ENCODE data around the gene FBXL17. TPM values are rescaled to one million over a fixed set of nuclear protein-coding genes. Genes with fewer than 3 reads are reported as not detected.

FBXL17 gene
- polyA plus RNA-seq, 1 of the 3 experiments (the other 2 are of a cell fraction) = 4.4 TPM

DNA sequence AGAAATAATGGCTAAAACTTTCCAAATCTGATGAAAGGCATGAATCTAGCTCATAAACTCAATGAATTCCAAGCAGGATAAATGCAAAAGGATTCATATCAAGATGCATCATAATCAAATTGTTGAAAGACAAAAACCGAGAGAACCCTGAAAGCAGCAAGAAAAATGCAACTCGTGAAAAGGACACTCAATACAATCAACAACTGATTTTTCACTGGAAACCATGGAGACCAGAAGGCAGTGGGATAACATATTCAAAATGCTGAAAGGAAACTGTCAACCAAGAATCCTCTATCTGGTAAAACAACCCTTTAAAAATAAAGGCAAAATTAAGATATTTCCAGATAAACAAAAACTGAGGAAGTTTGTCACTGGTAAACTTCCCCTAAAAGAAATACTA is 9.5 kb downstream of the FBXL17 start:
- H3K27ac ChIP-seq (ENCODE audit: low read depth in 2 of 2, low read length in 1 of 2) = no peak overlapping the region
- no peak overlapping the region for H3K4me3 ChIP-seq (ENCODE audit: low read depth in 2 of 2, low read length in 1 of 2)
- no peak overlapping the region for H3K4me2 ChIP-seq
- peaks cover 1 to 19% of the 10 kb centered on the region in 2 experiments for H3K36me3 ChIP-seq (replicated peaks in 1 of 2; ENCODE audit: control insufficient read depth in 1 of 2, insufficient read depth in 2 of 2, low read length in 1 of 2)
- no peak for DNase-seq
- TF ChIP-seq MEF2A (IDR thresholded peaks at IDR 0.05; ENCODE audit: borderline replicate concordance, low read depth) (no peak), FOXM1 (IDR thresholded peaks at IDR 0.05; ENCODE audit: low read depth) (no peak), NFIC (IDR thresholded peaks at IDR 0.05; ENCODE audit: borderline replicate concordance) (no peak), POLR2AphosphoS5 (IDR thresholded peaks at IDR 0.05; ENCODE audit: low read depth, low read length) (no peak), RCOR1 (IDR thresholded peaks at IDR 0.05; ENCODE audit: low read length) (no peak), NRF1 (IDR thresholded peaks at IDR 0.05; ENCODE audit: low read depth, low read length) (no peak), EZH2phosphoT487 (IDR thresholded peaks at IDR 0.05; ENCODE audit: borderline replicate concordance, low read depth) (no peak), ELF1 (IDR thresholded peaks at IDR 0.05) (no peak)
- TF ChIP-seq, protein P1, sequence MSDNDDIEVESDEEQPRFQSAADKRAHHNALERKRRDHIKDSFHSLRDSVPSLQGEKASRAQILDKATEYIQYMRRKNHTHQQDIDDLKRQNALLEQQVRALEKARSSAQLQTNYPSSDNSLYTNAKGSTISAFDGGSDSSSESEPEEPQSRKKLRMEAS (IDR thresholded peaks at IDR 0.05; ENCODE audit: low read depth) = no peak
- TF ChIP-seq, protein P2, sequence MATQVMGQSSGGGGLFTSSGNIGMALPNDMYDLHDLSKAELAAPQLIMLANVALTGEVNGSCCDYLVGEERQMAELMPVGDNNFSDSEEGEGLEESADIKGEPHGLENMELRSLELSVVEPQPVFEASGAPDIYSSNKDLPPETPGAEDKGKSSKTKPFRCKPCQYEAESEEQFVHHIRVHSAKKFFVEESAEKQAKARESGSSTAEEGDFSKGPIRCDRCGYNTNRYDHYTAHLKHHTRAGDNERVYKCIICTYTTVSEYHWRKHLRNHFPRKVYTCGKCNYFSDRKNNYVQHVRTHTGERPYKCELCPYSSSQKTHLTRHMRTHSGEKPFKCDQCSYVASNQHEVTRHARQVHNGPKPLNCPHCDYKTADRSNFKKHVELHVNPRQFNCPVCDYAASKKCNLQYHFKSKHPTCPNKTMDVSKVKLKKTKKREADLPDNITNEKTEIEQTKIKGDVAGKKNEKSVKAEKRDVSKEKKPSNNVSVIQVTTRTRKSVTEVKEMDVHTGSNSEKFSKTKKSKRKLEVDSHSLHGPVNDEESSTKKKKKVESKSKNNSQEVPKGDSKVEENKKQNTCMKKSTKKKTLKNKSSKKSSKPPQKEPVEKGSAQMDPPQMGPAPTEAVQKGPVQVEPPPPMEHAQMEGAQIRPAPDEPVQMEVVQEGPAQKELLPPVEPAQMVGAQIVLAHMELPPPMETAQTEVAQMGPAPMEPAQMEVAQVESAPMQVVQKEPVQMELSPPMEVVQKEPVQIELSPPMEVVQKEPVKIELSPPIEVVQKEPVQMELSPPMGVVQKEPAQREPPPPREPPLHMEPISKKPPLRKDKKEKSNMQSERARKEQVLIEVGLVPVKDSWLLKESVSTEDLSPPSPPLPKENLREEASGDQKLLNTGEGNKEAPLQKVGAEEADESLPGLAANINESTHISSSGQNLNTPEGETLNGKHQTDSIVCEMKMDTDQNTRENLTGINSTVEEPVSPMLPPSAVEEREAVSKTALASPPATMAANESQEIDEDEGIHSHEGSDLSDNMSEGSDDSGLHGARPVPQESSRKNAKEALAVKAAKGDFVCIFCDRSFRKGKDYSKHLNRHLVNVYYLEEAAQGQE (IDR thresholded peaks at IDR 0.05; ENCODE audit: low read depth, low read length) = no peak
- H3K9me2 ChIP-seq = no peaks in the 10 kb centered on the region; the same call in 1 of the 2 replicates
- H4K20me1 ChIP-seq (ENCODE audit: insufficient read depth) = no peaks in the 10 kb centered on the region
- ChIA-PET CTCF (no interaction called here), POLR2A (no interaction called here)
- peaks cover 65% of the 10 kb centered on the region for H3K79me2 ChIP-seq (ENCODE audit: insufficient read depth)
- H2AFZ ChIP-seq (ENCODE audit: low read depth) = no peak overlapping the region
- H3K4me1 ChIP-seq (ENCODE audit: control insufficient read depth in 1 of 2, insufficient read depth in 2 of 2, low read depth in 1 of 2, low read length in 1 of 2) = no peaks in the 10 kb centered on the region
- WGBS (ENCODE audit: low lambda C conversion rate) = 94% methylated on average over 2 of the region's 2 CpGs
- H3F3A ChIP-seq (replicated peaks; ENCODE audit: insufficient read depth) = peaks cover 4% of the 10 kb centered on the region
- H3K9me3 ChIP-seq = peaks cover 16% of the 10 kb centered on the region
- H3K9ac ChIP-seq = no peak overlapping the region
- H3K27me3 ChIP-seq (ENCODE audit: insufficient read depth) = no peaks in the 10 kb centered on the region

DNA sequence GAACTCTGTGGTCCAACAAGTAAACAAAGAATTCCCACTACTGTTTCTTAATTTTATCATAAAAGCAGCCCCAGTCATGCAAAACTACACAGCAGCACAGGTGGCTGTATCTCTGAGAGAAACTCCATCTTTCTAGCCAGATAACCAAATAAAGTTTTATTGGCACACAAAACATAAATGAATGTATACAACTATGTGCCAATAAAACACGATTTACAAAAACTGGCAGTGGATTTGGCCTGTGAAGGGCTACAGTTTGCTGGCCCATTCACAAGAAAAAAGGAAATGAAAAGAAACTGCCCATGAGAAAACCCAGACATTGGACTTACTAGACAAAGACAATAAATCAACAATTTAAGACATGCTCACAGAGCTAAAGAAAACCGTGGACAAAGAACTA is 10.6 kb downstream of the FBXL17 start:
- Histone ChIP-seq H3K4me3 (ENCODE audit: low read depth in 2 of 2, low read length in 1 of 2) (no peak overlapping the region), H4K20me1 (ENCODE audit: insufficient read depth) (no peaks in the 10 kb centered on the region), H3K27me3 (ENCODE audit: insufficient read depth) (no peaks in the 10 kb centered on the region), H3K4me2 (no peak overlapping the region), H3K9me2 (no peaks in the 10 kb centered on the region; the same call in 1 of the 2 replicates), H3K36me3 (replicated peaks in 1 of 2; ENCODE audit: control insufficient read depth in 1 of 2, insufficient read depth in 2 of 2, low read length in 1 of 2) (peaks cover 10 to 14% of the 10 kb centered on the region in 2 experiments), H3K9ac (no peak overlapping the region), H3K27ac (ENCODE audit: low read depth in 2 of 2, low read length in 1 of 2) (no peak overlapping the region), H3K9me3 (peaks cover 16% of the 10 kb centered on the region), H3F3A (replicated peaks; ENCODE audit: insufficient read depth) (peaks cover 4% of the 10 kb centered on the region), H3K4me1 (ENCODE audit: control insufficient read depth in 1 of 2, insufficient read depth in 2 of 2, low read depth in 1 of 2, low read length in 1 of 2) (no peaks in the 10 kb centered on the region), H2AFZ (ENCODE audit: low read depth) (no peak overlapping the region), H3K79me2 (ENCODE audit: insufficient read depth) (peaks cover 56% of the 10 kb centered on the region)
- CTCF ChIA-PET = no interaction called here
- 68% methylated on average over 2 of the region's 2 CpGs for WGBS (ENCODE audit: low lambda C conversion rate)
- POLR2A ChIA-PET = no interaction called here
- no peak for DNase-seq
- TF ChIP-seq FOSL2 (IDR thresholded peaks at IDR 0.05; ENCODE audit: borderline replicate concordance, low read depth) (no peak), MXI1 (IDR thresholded peaks at IDR 0.05; ENCODE audit: low read depth, low read length) (no peak), TAF1 (IDR thresholded peaks at IDR 0.05; ENCODE audit: borderline replicate concordance, low read depth, low read length) (no peak), FOXJ3 (CRISPR knock-in tag; IDR thresholded peaks at IDR 0.05) (no peak), GABPA (IDR thresholded peaks at IDR 0.05; ENCODE audit: low read depth) (no peak), TEAD4 (IDR thresholded peaks at IDR 0.05; ENCODE audit: borderline replicate concordance, insufficient read depth) (no peak), CHD2 (IDR thresholded peaks at IDR 0.05; ENCODE audit: low read length, partially characterized antibody) (no peak), FOXM1 (IDR thresholded peaks at IDR 0.05; ENCODE audit: low read depth) (no peak), RFX5 (IDR thresholded peaks at IDR 0.05; ENCODE audit: low read length) (no peak), YY1 (IDR thresholded peaks at IDR 0.05; ENCODE audit: low read depth) (no peak), TCF12 (IDR thresholded peaks at IDR 0.05) (no peak), RAD21 (IDR thresholded peaks at IDR 0.05; ENCODE audit: low read length) (no peak), SIN3A (IDR thresholded peaks at IDR 0.05; ENCODE audit: borderline replicate concordance, low read depth, low read length) (no peak)
- TF ChIP-seq, protein P1 (IDR thresholded peaks at IDR 0.05; ENCODE audit: low read depth) = no peak
- TF ChIP-seq, protein P3, sequence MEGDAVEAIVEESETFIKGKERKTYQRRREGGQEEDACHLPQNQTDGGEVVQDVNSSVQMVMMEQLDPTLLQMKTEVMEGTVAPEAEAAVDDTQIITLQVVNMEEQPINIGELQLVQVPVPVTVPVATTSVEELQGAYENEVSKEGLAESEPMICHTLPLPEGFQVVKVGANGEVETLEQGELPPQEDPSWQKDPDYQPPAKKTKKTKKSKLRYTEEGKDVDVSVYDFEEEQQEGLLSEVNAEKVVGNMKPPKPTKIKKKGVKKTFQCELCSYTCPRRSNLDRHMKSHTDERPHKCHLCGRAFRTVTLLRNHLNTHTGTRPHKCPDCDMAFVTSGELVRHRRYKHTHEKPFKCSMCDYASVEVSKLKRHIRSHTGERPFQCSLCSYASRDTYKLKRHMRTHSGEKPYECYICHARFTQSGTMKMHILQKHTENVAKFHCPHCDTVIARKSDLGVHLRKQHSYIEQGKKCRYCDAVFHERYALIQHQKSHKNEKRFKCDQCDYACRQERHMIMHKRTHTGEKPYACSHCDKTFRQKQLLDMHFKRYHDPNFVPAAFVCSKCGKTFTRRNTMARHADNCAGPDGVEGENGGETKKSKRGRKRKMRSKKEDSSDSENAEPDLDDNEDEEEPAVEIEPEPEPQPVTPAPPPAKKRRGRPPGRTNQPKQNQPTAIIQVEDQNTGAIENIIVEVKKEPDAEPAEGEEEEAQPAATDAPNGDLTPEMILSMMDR (IDR thresholded peaks at IDR 0.05) = no peak

All from SK-N-SH (cell line).